EH (cell line): ENCODE results near the gene NOL4L.

Experiments
- DNase-seq: peaks from one replicate; pipeline ENCODE4 v3.0.0-alpha.2; 2015; ENCODE audit warnings: low read depth

NOL4L gene

DNA sequence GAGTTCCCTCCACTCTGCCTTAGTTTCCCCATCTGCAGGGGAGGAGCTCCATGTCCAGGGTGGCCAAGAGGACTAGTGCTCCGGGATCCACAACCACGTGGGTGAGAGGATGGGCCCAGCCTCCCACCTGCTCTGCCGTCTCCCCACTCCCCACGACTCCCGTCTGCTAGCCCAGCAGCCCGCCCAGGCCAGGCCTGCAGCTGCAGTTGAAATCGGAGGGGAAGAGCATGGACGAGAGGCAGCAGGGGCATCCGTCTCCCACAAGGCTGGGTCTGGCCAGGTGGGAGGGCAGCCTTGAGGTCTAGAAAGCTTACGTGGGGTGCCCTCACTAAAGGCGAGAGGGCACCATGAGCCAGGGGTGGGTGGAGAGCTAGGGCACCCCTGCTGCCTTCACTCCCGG, 8.6 kb downstream of the NOL4L start:
- no peak for DNase-seq

DNA sequence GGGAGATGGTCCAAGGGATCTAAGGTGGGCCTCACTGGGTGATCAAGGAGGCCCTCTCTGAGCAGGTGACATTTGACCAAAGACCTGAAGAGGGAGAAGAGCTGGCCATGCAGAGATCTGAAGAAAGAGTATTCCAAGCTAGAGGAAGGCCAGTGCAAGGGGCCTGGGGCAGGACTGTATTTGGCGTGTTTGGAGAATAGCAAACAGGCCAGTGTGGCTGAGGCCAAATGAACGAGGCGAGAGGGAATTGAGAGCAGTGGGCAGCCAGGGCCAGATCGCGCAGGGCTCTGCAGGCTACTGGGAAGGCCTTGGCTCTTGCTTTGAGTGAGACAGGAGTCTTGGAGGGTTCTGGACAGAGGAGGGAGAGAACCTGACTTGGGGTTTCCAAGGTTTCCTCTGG, 9.3 kb downstream of the NOL4L start:
- DNase-seq: no peak

DNA sequence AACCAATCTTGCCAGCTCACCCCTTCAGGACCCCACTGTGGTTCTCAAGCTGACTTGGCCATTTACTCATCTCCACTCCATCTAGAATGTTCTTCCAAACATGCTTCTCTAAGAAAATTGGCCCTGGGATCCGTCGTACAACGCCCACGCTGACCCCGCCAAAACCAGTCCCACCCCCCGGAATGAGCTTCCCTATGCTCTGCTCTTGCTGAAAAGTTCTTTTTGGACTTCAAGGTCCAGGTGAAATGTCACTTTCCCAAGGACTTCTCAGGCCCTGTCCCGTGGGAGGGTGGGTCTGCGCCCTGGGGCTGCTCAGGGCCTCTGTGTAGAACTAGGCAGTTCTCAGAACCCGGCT, 9.9 kb downstream of the NOL4L start:
- no peak for DNase-seq

DNA sequence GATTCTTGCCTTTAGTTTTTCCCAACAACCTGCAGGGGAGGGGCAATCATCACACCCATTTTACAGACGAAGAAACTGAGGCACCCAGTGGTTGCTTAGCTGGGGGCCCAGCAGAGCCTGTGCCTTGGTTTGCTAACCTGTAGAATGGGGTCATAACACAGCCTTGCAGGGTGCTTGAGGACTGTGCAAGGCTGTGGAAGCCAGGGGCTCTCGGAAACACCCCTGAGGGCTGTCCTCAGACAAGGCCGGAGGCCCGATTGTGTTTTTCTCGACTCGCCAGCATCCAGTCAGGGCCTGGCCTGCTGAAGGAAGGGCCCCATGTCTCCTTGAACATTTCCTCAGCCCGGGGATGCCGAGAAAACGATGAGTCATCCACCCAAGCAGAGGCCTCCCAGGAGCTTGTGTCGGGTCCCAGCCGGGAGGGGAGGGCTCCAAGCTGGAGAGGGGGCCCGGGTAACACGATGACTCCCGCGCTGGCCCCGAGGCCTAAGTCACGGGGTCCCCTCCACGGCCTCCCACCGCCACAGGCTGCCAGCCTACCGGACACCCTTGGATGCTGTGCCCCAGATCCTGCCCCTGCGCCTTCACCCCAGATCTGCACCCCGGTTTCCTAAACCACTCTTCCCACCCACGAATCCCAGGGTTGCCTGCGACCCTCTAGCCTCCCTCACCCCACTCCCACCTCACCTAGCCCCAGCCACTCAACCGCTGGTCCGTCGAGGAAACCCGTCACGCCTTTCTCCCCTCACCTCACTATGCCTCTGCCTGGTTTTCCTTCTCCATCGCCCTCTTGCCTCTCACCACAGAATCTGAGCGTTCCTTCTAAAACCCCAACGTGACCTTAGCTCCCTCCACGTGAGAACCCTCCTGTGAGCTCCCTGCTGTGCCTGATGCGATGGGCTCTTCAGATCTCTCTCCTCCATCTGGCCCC, 10.6 kb downstream of the NOL4L start:
- DNase-seq: peak; percentile 87

- DNase-seq: no peak
Measured at GRCh38 chr20:32573167-32573851, 11.8 kb downstream of the NOL4L start.

- DNase-seq: no peak
Measured at GRCh38 chr20:32572271-32572968, 12.7 kb downstream of the NOL4L start.

- DNase-seq: no peak
Measured at GRCh38 chr20:32571566-32571965, 13.6 kb downstream of the NOL4L start.

- peak; percentile 35 for DNase-seq
Measured at GRCh38 chr20:32570401-32571190, 14.5 kb downstream of the NOL4L start.

- no peak for DNase-seq
Measured at GRCh38 chr20:32569380-32570305, 15.5 kb downstream of the NOL4L start.

- DNase-seq: no peak
Measured at GRCh38 chr20:32569018-32569379, 16.1 kb downstream of the NOL4L start.

GRCh38 chr20:32567384-32568178, 17.6 kb downstream of the NOL4L start:
- no peak for DNase-seq

- DNase-seq: no peak
Measured at GRCh38 chr20:32566379-32567374, 18.5 kb downstream of the NOL4L start.

GRCh38 chr20:32565735-32566032, 19.4 kb downstream of the NOL4L start:
- no peak for DNase-seq

DNA sequence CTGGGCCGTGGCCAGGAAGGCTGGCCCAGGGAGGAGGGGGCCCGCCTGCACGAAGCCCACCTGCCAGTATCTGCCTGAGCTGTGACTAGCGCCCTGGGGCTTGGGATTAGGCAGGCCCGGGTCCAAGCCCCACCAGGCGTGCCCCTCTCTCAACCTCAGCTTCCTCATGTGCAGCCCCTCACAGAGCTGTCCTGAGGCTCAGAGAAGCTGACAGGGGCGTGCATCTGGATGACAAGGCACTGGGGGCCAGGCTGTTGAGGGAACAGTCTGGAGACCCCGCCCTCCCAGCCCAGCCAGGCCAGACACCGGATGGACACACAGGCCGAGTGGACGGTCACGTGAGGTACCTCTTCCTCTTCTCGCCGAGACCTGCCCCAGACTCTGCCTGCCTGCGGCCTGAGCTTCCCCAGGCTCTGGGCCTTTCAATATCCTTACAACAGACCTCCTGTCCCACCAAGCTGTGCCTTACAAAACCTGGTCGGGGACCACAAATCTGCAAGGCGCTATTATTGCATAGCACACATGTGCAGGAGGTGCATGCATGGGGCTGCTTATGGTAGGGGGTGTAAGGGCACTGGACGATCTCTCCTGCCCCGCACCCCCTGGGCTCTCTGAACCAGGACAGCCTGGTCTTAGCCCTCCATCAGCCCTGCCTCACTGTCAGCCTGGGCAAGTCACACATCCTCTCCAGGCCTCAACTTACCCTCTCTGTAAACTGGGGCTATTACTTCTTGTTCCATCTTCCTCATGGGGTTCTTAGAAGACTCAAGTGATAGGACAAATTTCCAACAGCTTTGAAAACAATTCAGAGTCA, 20.0 kb downstream of the NOL4L start:
- no peak for DNase-seq

DNA sequence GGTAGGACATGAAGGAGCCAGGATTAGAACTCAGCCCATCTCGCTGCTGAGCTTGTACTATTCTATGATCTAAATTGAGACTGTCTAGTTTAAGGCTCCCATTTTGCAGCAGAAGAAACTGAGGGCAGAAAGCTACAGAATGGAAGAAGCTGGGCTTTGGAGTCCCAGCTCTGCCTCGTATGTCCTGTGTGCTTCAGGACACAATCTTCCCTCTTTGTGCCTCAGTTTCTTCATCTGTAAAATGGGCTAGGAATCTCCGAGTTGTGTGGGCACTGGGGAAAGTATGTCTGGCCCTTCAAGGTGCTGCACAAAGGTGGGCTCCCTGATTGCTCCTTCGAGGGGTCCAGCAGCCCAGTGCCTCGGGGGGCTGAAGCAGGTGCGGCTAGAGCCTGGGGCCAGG, 20.7 kb downstream of the NOL4L start:
- no peak for DNase-seq

DNA sequence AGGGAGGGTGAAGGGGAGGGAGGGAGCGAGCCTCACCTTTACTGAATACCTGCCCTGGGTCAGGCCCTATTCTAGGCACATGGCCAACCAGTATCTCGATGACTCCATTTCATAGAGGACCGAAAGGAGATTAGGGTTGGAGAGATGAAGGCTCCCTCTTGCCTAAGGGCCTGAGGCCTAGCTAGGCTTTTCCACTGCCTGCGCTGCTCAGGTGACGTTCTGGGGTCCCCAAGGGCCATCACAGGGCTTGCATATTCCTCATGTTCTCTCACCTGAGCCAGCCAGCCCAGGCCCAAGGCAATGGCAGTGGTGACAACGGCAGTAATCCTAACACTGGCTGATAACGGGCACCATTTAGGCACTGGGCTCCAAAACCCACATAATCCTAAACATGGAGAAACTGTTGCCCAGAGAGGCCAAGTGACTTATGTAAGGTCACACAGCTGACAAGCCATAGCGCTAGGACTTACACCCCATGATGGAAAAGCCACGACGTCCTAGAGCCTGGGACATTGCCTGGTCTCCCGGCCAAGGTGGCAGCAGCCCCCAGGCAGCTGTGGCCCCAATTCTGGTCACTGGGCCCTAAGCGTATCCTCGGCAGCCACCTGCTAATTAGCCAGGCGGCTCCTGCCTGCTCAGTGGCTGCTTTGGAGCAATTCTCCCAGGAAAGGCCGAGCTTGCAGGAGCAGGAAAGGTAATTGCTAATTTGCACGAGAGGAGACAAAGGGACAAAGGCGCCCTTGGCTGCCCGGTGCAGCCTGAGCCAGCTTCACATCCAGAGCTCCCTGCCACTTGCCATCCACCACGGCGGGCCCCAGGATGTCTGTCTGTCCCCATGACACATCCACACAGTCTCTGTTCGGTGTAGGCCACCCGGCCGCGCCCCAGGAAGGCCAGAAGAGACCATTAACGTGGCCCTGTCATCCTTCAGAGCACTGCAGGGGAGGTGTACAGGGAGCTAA, 21.5 kb downstream of the NOL4L start:
- DNase-seq: no peak

DNA sequence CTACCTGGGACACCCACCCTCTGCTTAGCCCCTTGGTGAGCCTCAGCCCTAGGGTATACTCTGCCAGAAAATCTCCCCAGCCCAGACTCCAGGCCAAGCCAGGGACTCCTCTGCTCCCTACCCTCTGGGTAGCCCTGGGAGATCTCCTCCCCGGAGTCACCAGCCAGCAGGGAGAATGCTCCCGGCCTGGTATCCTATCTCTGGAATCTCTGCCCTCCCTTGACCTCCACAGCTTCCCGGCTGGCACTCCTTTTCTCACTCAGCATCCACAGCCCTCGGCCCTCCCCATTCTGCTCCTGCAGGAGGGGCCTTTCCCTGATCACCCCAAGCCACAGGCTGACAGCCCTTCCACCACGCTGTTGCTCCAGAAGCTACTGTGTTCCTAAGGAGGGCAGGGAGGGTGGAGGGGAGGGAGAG, 22.6 kb downstream of the NOL4L start:
- no peak for DNase-seq
